Activated naive CD8-positive, alpha-beta T cell (primary cell): ENCODE measurements around the gene PRX.
A peak's percentile ranks its signal among the peaks of the same experiment; 100 is the strongest.

ENCODE experiments used
- H3K27ac Mint-ChIP-seq: one replicate; pipeline ENCODE4 v1.8.0; 2021; ENCODE audit warnings: mixed read lengths
- H3K27me3 Mint-ChIP-seq: one replicate; pipeline ENCODE4 v1.8.0; 2021; ENCODE audit warnings: mixed read lengths
- H3K36me3 Mint-ChIP-seq: one replicate; pipeline ENCODE4 v1.8.0; 2021; ENCODE audit warnings: mixed read lengths
- H3K4me1 Mint-ChIP-seq: one replicate; pipeline ENCODE4 v1.8.0; 2021; ENCODE audit warnings: low read depth, mixed read lengths
- H3K4me3 Mint-ChIP-seq: one replicate; pipeline ENCODE4 v1.8.0; 2021; ENCODE audit warnings: mild to moderate bottlenecking, mixed read lengths
- H3K9me3 Mint-ChIP-seq: one replicate; pipeline ENCODE4 v1.8.0; 2021; ENCODE audit warnings: low read depth, mixed read lengths

PRX gene

DNA sequence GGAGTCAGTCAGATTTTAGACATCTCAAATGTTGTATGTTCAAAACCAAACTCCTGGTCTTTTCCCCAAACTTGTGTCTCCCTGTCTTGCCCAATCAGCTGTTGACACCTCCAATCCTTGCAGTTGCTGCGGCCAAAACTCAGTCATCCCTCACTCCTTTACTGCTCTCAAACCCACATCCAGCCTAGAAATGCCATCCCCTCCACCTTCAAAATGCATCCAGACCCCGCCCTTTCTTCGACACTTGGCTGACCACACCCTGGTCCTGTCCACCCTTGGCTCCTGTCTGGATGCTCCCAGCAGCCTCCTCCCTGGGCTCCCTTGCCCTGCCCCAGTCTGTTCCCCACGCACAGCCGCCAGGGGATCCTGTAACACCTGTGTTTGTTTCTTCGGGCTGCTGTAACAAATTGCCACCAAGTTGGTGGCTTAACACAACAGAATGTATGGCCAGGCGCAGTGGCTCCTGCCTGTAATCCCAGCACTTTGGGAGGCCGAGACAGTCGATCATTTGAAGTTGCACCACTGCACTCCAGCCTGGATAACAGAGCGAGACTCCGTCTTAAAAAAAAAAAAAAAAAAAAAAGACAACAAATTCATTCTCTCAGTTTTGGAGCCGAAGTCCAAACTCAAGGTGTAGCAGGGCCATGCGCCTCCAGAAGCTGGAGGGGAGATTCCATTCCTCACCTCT is 53.0 kb downstream of the PRX start:
- H3K9me3 Mint-ChIP-seq = no peaks in the 10 kb centered on the region
- peaks cover 21% of the 10 kb centered on the region for H3K4me1 Mint-ChIP-seq
- no peak overlapping the region for H3K4me3 Mint-ChIP-seq
- no peaks in the 10 kb centered on the region for H3K36me3 Mint-ChIP-seq
- H3K27me3 Mint-ChIP-seq = no peaks in the 10 kb centered on the region
- H3K27ac Mint-ChIP-seq = no peak overlapping the region

DNA sequence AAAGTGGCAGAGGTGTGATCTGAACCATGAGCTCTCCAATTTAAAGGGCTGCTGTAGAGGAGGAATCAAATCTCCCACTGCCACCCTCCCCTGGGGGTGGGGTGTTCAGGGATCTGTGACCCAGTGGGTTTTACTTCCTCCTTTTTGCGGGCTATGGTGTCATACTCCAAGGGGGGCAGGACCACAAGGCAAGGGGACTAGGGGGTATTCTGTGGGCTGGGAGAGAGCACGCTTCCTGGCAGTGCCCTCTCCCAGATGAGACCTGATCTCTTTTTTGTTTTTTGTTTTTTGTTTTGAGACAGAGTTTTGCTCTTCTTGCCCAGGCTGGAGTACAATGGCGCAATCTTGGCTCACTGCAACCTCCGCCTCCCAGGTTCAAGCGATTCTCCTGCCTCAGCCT is 54.4 kb downstream of the PRX start:
- Mint-ChIP-seq H3K27ac (no peak overlapping the region), H3K4me3 (no peak overlapping the region), H3K36me3 (no peaks in the 10 kb centered on the region), H3K9me3 (no peaks in the 10 kb centered on the region), H3K4me1 (peaks cover 19% of the 10 kb centered on the region), H3K27me3 (no peaks in the 10 kb centered on the region)

DNA sequence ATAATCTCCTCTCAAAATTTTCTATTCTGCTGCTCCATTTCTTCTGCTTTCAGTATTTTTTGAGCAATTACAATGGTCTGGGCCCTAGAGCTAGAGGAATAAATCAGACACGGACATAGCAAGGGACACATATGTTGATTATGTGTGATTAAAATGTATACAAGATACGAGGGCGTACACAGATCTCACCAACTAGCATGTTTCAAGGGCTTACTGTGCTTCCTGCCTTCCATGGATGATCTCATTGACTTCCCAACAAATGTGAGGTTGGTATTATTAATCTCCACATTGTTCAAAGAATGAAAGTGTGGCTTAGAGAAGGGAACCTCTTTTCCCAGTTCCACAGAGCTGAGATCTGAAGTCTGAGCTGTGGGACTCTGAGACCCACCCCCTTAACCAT is 55.5 kb downstream of the PRX start:
- Mint-ChIP-seq H3K27ac (no peak overlapping the region), H3K9me3 (no peaks in the 10 kb centered on the region), H3K4me1 (peaks cover 14% of the 10 kb centered on the region), H3K27me3 (no peaks in the 10 kb centered on the region), H3K36me3 (no peaks in the 10 kb centered on the region), H3K4me3 (no peak overlapping the region)

DNA sequence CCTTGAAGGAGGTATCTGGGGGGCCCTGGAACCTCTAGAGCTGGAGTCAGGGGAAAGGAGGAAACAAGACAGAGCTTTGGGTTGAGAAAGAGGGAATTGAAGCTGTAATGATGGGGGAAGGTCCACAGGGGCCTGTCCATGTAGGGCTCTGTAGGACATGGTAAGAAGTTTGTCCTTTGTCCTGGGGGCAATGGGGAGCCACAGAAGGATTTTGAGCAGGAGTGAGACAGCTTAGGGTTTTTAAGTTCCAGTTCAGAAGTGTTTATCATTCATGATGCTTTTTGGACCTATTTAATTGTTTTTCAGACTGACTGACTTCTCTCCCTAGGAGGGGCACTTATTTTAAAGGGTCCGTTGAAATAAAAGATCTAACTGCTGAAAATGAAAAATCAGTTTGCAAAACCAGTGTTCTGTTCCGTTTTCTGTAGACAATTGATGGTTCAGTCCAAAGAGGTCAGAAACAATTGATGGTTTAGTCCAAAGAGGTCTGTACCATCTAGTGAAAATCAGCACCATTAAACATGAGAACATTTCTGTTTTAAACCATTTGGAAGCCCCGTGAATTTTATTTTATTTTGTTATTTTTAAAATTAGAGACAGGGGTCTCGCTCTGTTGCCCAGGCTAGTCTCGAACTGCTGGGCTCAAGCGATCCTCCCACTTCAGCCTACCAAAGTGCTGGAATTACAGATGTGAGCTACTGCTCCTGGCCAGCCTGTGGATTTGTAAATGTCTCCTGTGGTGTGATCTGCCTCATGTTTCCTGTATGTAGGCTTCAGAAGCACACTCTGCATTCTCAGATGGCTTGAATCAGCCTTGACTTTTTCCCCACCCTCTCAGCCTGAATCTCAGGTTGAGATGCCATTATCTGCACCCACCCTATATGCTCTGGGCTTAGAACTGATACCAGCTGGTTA is 56.2 kb downstream of the PRX start:
- H3K4me1 Mint-ChIP-seq = peaks cover 12% of the 10 kb centered on the region
- H3K27me3 Mint-ChIP-seq = no peaks in the 10 kb centered on the region
- H3K27ac Mint-ChIP-seq = no peak overlapping the region
- no peaks in the 10 kb centered on the region for H3K9me3 Mint-ChIP-seq
- no peak overlapping the region for H3K4me3 Mint-ChIP-seq
- no peaks in the 10 kb centered on the region for H3K36me3 Mint-ChIP-seq

DNA sequence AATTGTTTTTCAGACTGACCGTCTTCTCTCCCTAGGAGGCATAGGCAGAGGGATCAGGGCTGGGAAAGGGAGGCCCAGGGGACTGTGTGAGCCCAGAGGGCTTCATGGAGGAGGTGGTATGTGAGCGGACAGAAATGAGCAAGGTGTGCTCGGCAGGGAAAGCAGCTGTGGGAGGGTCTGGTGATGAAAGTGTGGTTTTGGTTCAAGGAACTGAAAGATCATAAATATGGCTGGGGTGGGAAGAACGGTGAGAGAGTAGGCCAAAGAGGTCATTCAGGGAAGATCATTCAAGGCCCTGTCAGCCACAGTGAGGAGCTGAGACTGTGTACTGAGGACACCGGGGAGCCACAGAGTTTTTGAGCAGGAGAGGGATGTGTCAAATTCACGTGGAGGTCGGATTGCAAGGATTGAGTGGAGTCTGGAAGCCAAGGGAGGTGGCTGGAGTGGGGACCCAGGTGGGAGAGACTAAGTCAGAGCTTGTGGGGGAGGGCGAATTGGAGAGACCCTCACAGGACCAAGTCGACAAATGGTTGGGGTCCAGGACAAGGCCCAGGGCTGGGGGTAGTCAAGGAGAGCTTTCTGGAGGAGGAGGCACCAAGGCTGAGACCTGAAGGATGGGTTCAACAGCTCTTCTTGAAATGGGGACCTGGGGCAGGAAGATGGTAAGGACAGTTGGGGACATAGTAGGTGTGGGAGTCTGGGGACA is 57.0 kb downstream of the PRX start:
- H3K27me3 Mint-ChIP-seq = no peaks in the 10 kb centered on the region
- H3K4me3 Mint-ChIP-seq = no peak overlapping the region
- H3K36me3 Mint-ChIP-seq = no peaks in the 10 kb centered on the region
- no peak overlapping the region for H3K27ac Mint-ChIP-seq
- H3K4me1 Mint-ChIP-seq = peaks cover 12% of the 10 kb centered on the region
- H3K9me3 Mint-ChIP-seq = no peaks in the 10 kb centered on the region

DNA sequence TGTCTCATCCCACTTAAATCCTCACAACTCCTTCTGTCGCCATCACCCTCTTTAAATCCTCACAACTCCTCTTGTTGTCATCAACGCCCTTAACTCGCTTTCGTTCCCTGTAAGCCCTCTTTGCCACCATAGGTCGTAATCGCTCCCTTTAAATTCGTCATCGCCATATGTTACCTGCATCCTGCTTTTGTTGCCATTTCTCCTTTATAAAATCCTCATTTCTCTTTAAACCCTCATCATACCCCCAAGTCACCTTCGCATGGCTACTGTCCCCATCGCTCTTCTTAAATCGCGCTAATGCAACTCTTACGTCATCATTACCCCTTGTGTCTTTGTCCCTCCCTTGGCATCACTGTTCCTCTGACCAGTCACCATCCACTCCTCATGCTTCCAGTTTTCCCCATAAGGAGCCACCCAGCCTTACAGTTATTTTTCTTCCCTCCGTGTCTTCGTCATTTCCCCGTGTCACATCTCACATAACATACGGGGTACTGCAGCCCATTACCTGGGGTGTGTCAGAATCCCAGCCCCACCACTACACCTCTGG is 64.1 kb downstream of the PRX start:
- no peaks in the 10 kb centered on the region for H3K9me3 Mint-ChIP-seq
- H3K27me3 Mint-ChIP-seq = no peaks in the 10 kb centered on the region
- peak overlapping the region; percentile 99 for H3K4me3 Mint-ChIP-seq
- H3K27ac Mint-ChIP-seq = peak overlapping the region; percentile 91
- peaks cover 28% of the 10 kb centered on the region for H3K4me1 Mint-ChIP-seq
- no peaks in the 10 kb centered on the region for H3K36me3 Mint-ChIP-seq

DNA sequence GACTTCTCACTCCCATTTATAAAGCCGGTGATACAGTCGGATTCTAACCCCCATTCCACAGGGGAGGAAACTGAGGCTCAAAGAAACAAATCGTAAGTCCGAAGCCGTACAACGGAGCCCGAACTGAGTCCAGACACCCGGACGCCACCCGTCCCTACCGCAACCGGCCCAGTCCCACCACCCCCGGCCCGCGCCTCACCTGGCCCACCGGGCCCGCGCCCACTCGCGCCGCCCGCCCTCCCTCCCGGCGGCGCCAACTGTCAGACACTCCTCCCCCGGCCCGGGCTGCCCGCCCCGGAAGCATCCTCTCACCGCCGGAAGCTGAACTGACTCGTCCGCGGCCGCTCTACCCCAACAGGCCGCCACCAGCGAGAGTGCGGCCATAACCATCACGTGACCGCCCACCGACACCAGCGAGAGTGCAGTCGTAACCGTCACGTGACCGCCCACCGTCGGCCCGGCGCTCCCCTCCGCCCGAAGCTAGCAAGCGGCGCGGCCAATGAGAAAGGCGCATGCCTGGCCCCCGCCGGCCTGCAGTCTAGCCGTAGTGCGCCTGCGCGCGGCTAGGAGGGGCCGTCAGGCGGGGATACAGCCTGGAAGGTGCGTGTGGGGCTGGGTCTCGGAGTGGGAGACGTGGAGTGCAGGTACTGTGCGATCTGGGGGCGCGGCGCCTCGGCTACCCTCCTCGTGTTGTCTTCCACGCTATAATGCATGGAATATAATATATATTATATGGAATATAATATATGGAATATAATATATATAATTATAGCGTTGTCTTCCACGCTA is 64.9 kb downstream of the PRX start, which contains the start of the genes C19orf47 and PLD3:
C19orf47 (minus strand) TSS at position 273 of the 789 bp plus-strand sequence. CDS start 6,540 bp downstream, outside the sequence.
PLD3 (plus strand) TSS at position 571 of the 789 bp plus-strand sequence. CDS start 17,789 bp downstream, outside the sequence.
- no peaks in the 10 kb centered on the region for H3K9me3 Mint-ChIP-seq
- H3K27ac Mint-ChIP-seq = peak within 1 kb of the TSS; percentile 91
- no peaks in the 10 kb centered on the region for H3K27me3 Mint-ChIP-seq
- H3K36me3 Mint-ChIP-seq = no peaks in the 10 kb centered on the region
- H3K4me3 Mint-ChIP-seq = peak within 1 kb of the TSS; percentile 99
- peaks cover 28% of the 10 kb centered on the region for H3K4me1 Mint-ChIP-seq

DNA sequence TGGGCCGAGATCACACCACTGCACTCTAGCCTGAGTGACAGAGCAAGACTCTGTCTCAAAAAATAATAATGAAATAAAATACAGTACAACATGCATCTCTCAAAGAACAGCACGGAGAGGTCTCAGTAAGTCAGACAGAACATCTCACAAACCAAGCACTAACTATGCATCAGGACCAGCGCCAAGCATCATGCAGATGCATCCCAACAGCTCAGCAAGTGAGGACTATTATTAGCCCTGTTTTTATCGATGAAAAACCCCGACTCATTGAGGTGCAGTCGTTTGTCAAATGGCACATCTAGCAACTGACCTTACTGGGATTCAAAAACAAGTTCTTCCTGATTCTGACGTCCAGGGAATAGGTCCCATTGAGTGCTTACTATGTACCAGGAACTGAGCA is 68.8 kb downstream of the PRX start:
- H3K36me3 Mint-ChIP-seq = peaks cover 4% of the 10 kb centered on the region
- H3K4me3 Mint-ChIP-seq = no peak overlapping the region
- H3K27me3 Mint-ChIP-seq = no peaks in the 10 kb centered on the region
- H3K9me3 Mint-ChIP-seq = no peaks in the 10 kb centered on the region
- peaks cover 28% of the 10 kb centered on the region for H3K4me1 Mint-ChIP-seq
- no peak overlapping the region for H3K27ac Mint-ChIP-seq
